GM23338 (cell line): Measurements from ENCODE around the gene IL13. TPM values are rescaled to one million over a fixed set of nuclear protein-coding genes. Genes with fewer than 3 reads are reported as not detected.

Experiments
- ATAC-seq: fragments of 200-7000 bp; cut with Tn5 transposase; 3 replicates; pipeline ENCODE4 v1.9.1; 2020
- DNase-seq: peaks from one replicate; pipeline ENCODE4 v3.0.0-alpha.2; 2015; ENCODE audit warnings: low spot score
- H2AFZ ChIP-seq: fragments of 200-600 bp; sonication (generic); 2 replicates; pipeline ENCODE4 v1.8.0; 2016; ENCODE audit warnings: antibody characterized with exemption, mild to moderate bottlenecking, moderate library complexity
- H3F3A ChIP-seq: fragments of 200-600 bp; sonication (generic); replicated peaks from 2 replicates; pipeline ENCODE4 v1.8.0; 2017; ENCODE audit warnings: antibody characterized with exemption, mixed run types, low read depth
- H3K27ac ChIP-seq: fragments of 200-600 bp; sonication (generic); 2 replicates; pipeline ENCODE4 v1.6.1; 2016; ENCODE audit warnings: low read depth
- H3K27me3 ChIP-seq: fragments of 200-600 bp; sonication (generic); 2 replicates; pipeline ENCODE4 v1.8.0; 2016; ENCODE audit warnings: mild to moderate bottlenecking, mixed run types, moderate library complexity; ENCODE audit not compliant: insufficient read depth
- H3K36me3 ChIP-seq: fragments of 200-600 bp; sonication (generic); 2 replicates; pipeline ENCODE4 v1.8.0; 2016; ENCODE audit warnings: mild to moderate bottlenecking; ENCODE audit not compliant: insufficient read depth
- H3K4me1 ChIP-seq: fragments of 200-600 bp; sonication (generic); 2 replicates; pipeline ENCODE4 v1.8.0; 2016; ENCODE audit warnings: mild to moderate bottlenecking, moderate library complexity; ENCODE audit not compliant: insufficient read depth
- H3K4me2 ChIP-seq: fragments of 200-600 bp; sonication (generic); 2 replicates; pipeline ENCODE4 v1.7.1; 2017; ENCODE audit warnings: mixed run types
- H3K4me3 ChIP-seq: fragments of 200-600 bp; sonication (generic); 2 replicates; pipeline ENCODE4 v1.6.1; 2016; ENCODE audit warnings: mixed run types
- H3K79me2 ChIP-seq: fragments of 200-600 bp; sonication (generic); replicated peaks from 2 replicates; pipeline ENCODE4 v1.8.0; 2017; ENCODE audit warnings: mild to moderate bottlenecking; ENCODE audit not compliant: insufficient read depth
- H3K9me2 ChIP-seq: fragments of 200-600 bp; sonication (generic); 2 replicates; pipeline ENCODE4 v1.8.0; 2017; ENCODE audit not compliant: insufficient read depth
- H4K20me1 ChIP-seq: fragments of 200-600 bp; sonication (generic); replicated peaks from 2 replicates; pipeline ENCODE4 v1.8.0; 2017; ENCODE audit warnings: mild to moderate bottlenecking; ENCODE audit not compliant: insufficient read depth
- H3K27ac Mint-ChIP-seq: 2 replicates; pipeline ENCODE4 v1.8.0; 2020; ENCODE audit warnings: inconsistent platforms, mild to moderate bottlenecking, moderate library complexity, mixed read lengths
- H3K27me3 Mint-ChIP-seq: 3 replicates; pipeline ENCODE4 v1.8.0; 2022; ENCODE audit warnings: low read depth, mild to moderate bottlenecking, moderate library complexity, mixed read lengths, inconsistent platforms; ENCODE audit not compliant: insufficient read depth, poor library complexity
- H3K36me3 Mint-ChIP-seq: 3 replicates; pipeline ENCODE4 v1.8.0; 2021; ENCODE audit warnings: low read depth, mild to moderate bottlenecking, inconsistent platforms, moderate library complexity, mixed read lengths
- H3K4me1 Mint-ChIP-seq: 3 replicates; pipeline ENCODE4 v1.8.0; 2020; ENCODE audit warnings: mild to moderate bottlenecking, inconsistent platforms, mixed read lengths
- H3K4me3 Mint-ChIP-seq: 3 replicates; pipeline ENCODE4 v1.8.0; 2021; ENCODE audit warnings: moderate library complexity, mild to moderate bottlenecking, inconsistent platforms, mixed read lengths
- H3K9me3 Mint-ChIP-seq: 3 replicates; pipeline ENCODE4 v1.8.0; 2020; ENCODE audit warnings: moderate library complexity, mild to moderate bottlenecking, inconsistent platforms, mixed read lengths
- CTCF ChIP-seq, 2 experiments: fragments of 200-600 bp in 1 of 2; sonication (generic) in 1 of 2; conservative IDR thresholded peaks; 2 replicates each; pipeline versions ENCODE4 v1.5.1 to v1.6.1; 2016 to 2017; ENCODE audit warnings: antibody characterized with exemption in 2 of 2, low read depth in 2 of 2, mild to moderate bottlenecking in 2 of 2, moderate library complexity in 1 of 2
- JUNB ChIP-seq: IDR thresholded peaks from one replicate; pipeline ENCODE4 v1.6.1; 2016; ENCODE audit warnings: antibody characterized with exemption; ENCODE audit not compliant: unreplicated experiment
- STAT1 ChIP-seq: IDR thresholded peaks from one replicate; pipeline ENCODE4 v1.6.1; 2016; ENCODE audit warnings: antibody characterized with exemption; ENCODE audit not compliant: unreplicated experiment
- ZNF331 ChIP-seq: fragments of 250-450 bp; sonication (Bioruptor Pico); IDR thresholded peaks from 2 replicates; pipeline ENCODE4 v1.5.0; 2020; ENCODE audit warnings: low read depth, mild to moderate bottlenecking, moderate library complexity
- ZNF462 ChIP-seq: fragments of 250-450 bp; sonication (Bioruptor Pico); IDR thresholded peaks from 2 replicates; pipeline ENCODE4 v1.5.0; 2020; ENCODE audit warnings: mild to moderate bottlenecking, moderate library complexity
- polyA plus RNA-seq: library from polyadenylated mRNA; unstranded; fragments of >200 nt; fragmentation: Nextera tagmentation; extraction: Ambion mirVana; gene quantifications from 2 replicates; pipeline ENCODE4 v1.2.1, GENCODE V29; 2016
- total RNA-seq: library from RNA; depleted of rRNA; stranded (reverse); fragments of >200 nt; shearing (Covaris generic); gene quantifications from 2 replicates; pipeline ENCODE4 v1.2.3, GENCODE V29; 2014

The IL13 gene
- total and polyA plus RNA-seq, 2 experiments from 2014 or later, result not detected

- TF ChIP-seq CTCF (conservative IDR thresholded peaks at IDR 0.05; ENCODE audit: low read depth in 2 of 2) (no peak), ZNF462 (CRISPR knock-in tag) (no peak), ZNF331 (CRISPR knock-in tag) (no peak), STAT1 (no peak), JUNB (no peak)
Measured at GRCh38 chr5:132627470-132627869, 30.5 kb upstream of the IL13 start (continued).

GRCh38 chr5:132628814-132629213 is 29.2 kb upstream of the IL13 start:
- Mint-ChIP-seq H3K9me3 (no peaks in the 10 kb centered on the region), H3K27me3 (no peaks in the 10 kb centered on the region), H3K36me3 (peaks cover 6% of the 10 kb centered on the region; the same call in 1 of the 3 replicates), H3K4me1 (no peaks in the 10 kb centered on the region), H3K27ac (no peak overlapping the region), H3K4me3 (no peak overlapping the region)
- ATAC-seq (no peak), DNase-seq (no peak)
- no peaks in the 10 kb centered on the region for H3K79me2 ChIP-seq
- no peak for TF ChIP-seq ZNF331 (CRISPR knock-in tag)
- no peak overlapping the region for H3K27ac ChIP-seq
- no peak overlapping the region for H3K4me2 ChIP-seq
- no peak overlapping the region for H3K4me3 ChIP-seq
- H3K27me3 ChIP-seq, result no peaks in the 10 kb centered on the region
- peaks cover 4% of the 10 kb centered on the region; the same call in 1 of the 2 replicates for H4K20me1 ChIP-seq
- H3F3A ChIP-seq, result no peaks in the 10 kb centered on the region
- no peaks in the 10 kb centered on the region for H3K36me3 ChIP-seq
- H3K9me2 ChIP-seq, result no peaks in the 10 kb centered on the region
- no peak overlapping the region for H2AFZ ChIP-seq
- H3K4me1 ChIP-seq, result no peaks in the 10 kb centered on the region
